Prostate gland (tissue), 2 donors: ENCODE data around the gene GAREM1. TPM values are rescaled to one million over a fixed set of nuclear protein-coding genes. Genes with fewer than 3 reads are reported as not detected.

Source experiments
- DNase-seq: peaks from one replicate; pipeline ENCODE4 v3.0.0-alpha.2; 2019; ENCODE audit warnings: low spot score
- H3K27ac ChIP-seq, 2 donors: fragments of 200-600 bp; sonication (generic); 2 replicates each; pipeline ENCODE4 v1.5.1; 2017 to 2019
- H3K27me3 ChIP-seq: fragments of 200-600 bp; sonication (generic); replicated peaks from 2 replicates; pipeline ENCODE4 v1.5.1; 2019; ENCODE audit not compliant: insufficient read depth
- H3K36me3 ChIP-seq, 2 donors: fragments of 200-600 bp; sonication (generic); 1 replicate in 1 of 2; 2 replicates in 1 of 2; pipeline versions ENCODE4 v1.5.1 to v1.8.1; 2017 to 2019
- H3K4me1 ChIP-seq: fragments of 200-600 bp; sonication (generic); replicated peaks from 2 replicates; pipeline ENCODE4 v1.5.1; 2019
- H3K4me3 ChIP-seq, 2 donors: fragments of 200-600 bp; sonication (generic); 2 replicates each; pipeline ENCODE4 v1.5.1; 2017 to 2019
- H3K9me3 ChIP-seq: fragments of 200-600 bp; sonication (generic); 2 replicates; pipeline ENCODE4 v1.5.1; 2017
- POLR2A ChIP-seq: fragments of 450-650 bp; IDR thresholded peaks from one replicate; pipeline ENCODE4 v1.6.1; 2016; ENCODE audit warnings: antibody characterized with exemption, mild to moderate bottlenecking
- POLR2AphosphoS5 ChIP-seq: sonication (generic); formaldehyde crosslinking; IDR thresholded peaks from one replicate; pipeline ENCODE4 v1.6.1; 2017; ENCODE audit warnings: antibody characterized with exemption
- WGBS: methylation state at CpG from one replicate; pipeline ENCODE4 v1.1.5; 2018; 5-methylcytosine and 5-hydroxymethylcytosine counted together
- intact Hi-C: fragments of 100-400 bp; cut with DNase I; formaldehyde crosslinking; loops from one replicate; pipeline ENCODE4 v1.14.2; 2022
- total RNA-seq, 2 donors: library from RNA; depleted of rRNA; stranded (reverse); fragments of >200 nt; gene quantifications; one replicate each; pipeline ENCODE4 v1.1.0, GENCODE V29; 2016
- TF ChIP-seq, protein P1 (sequence below), 4 experiments: fragments of 200-600 bp in 2 of 4; fragments of 450-650 bp in 2 of 4; sonication (generic) in 2 of 4; IDR thresholded peaks; 1 replicate in 3 of 4; 2 replicates in 1 of 4; pipeline ENCODE4 v1.5.1; 2016 to 2019; ENCODE audit warnings: antibody characterized with exemption in 4 of 4, mild to moderate bottlenecking in 2 of 4, moderate library complexity in 2 of 4

The GAREM1 gene
- total RNA-seq, 2 donors from 2014 or later = 9.5 to 14.9 TPM

GRCh38 chr18:32328974-32329373 lies 141.7 kb downstream of the GAREM1 start:
- WGBS = 96% methylated on average over 4 of the region's 4 CpGs
- Histone ChIP-seq H3K36me3 (no peaks in the 10 kb centered on the region), H3K27me3 (no peaks in the 10 kb centered on the region), H3K4me3 (no peak overlapping the region), H3K4me1 (no peaks in the 10 kb centered on the region), H3K9me3 (no peaks in the 10 kb centered on the region), H3K27ac (no peak overlapping the region)
- TF ChIP-seq, protein P1, sequence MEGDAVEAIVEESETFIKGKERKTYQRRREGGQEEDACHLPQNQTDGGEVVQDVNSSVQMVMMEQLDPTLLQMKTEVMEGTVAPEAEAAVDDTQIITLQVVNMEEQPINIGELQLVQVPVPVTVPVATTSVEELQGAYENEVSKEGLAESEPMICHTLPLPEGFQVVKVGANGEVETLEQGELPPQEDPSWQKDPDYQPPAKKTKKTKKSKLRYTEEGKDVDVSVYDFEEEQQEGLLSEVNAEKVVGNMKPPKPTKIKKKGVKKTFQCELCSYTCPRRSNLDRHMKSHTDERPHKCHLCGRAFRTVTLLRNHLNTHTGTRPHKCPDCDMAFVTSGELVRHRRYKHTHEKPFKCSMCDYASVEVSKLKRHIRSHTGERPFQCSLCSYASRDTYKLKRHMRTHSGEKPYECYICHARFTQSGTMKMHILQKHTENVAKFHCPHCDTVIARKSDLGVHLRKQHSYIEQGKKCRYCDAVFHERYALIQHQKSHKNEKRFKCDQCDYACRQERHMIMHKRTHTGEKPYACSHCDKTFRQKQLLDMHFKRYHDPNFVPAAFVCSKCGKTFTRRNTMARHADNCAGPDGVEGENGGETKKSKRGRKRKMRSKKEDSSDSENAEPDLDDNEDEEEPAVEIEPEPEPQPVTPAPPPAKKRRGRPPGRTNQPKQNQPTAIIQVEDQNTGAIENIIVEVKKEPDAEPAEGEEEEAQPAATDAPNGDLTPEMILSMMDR (IDR thresholded peaks at IDR 0.05) = no peak
- no peak for TF ChIP-seq POLR2A
- no peak for TF ChIP-seq POLR2AphosphoS5
- no peak for DNase-seq
- intact Hi-C loops = no loop called here

GRCh38 chr18:32328379-32328778 lies 142.3 kb downstream of the GAREM1 start:
- TF ChIP-seq POLR2A (no peak), POLR2AphosphoS5 (no peak)
- TF ChIP-seq, protein P1 (IDR thresholded peaks at IDR 0.05) = no peak
- intact Hi-C loops = no loop called here
- Histone ChIP-seq H3K4me1 (no peaks in the 10 kb centered on the region), H3K27ac (no peak overlapping the region), H3K27me3 (no peaks in the 10 kb centered on the region), H3K36me3 (no peaks in the 10 kb centered on the region), H3K9me3 (no peaks in the 10 kb centered on the region), H3K4me3 (no peak overlapping the region)
- 81% methylated on average over 1 of the region's 1 CpG for WGBS
- DNase-seq = no peak

DNA sequence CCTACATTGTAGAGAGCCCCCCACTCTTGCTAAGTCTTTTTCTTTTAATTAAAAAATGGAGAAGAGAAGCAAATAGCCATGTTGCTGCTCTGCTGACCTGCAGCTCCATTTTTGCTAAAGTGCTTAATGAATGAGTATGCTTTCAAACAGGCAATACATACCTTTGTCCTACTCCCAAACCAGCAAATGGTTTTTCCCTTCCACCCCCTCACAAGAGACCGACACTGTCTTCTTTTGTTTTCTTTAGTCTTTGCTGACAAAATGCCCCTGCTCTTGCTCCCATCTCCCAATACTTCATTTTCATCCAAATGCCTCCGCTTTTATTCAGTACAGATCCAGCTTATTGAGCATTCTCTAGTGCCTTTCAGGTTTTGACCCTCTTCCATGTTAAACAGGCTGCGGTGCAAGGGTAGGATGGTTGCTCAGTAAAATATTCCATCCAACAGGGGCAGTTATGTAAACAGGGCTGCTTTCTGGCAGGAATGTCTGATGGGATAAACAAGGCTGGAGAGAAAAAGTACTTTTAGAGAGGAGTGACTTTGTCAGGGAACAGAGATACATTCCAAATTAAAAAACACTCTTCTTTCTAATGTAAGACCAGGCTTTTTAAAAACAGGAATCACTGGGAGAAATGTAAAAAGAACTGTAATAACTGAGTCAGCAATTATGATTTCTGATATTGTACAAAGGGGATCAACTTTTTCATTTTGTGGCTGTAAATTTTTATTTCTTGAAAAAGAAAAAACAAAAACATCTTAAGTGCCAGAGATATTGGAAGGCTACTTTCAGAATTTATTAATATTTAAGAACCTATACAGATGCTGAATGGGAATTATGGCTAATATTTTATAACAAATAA lies 144.0 kb downstream of the GAREM1 start:
- intact Hi-C loops = no loop called here
- DNase-seq = no peak
- Histone ChIP-seq H3K4me1 (no peaks in the 10 kb centered on the region), H3K9me3 (no peaks in the 10 kb centered on the region), H3K36me3 (no peaks in the 10 kb centered on the region), H3K4me3 (no peak overlapping the region), H3K27ac (no peak overlapping the region), H3K27me3 (no peaks in the 10 kb centered on the region)
- TF ChIP-seq POLR2AphosphoS5 (no peak), POLR2A (no peak)
- TF ChIP-seq, protein P1 (IDR thresholded peaks at IDR 0.05) = no peak
- 60% methylated on average over 3 of the region's 3 CpGs for WGBS

GRCh38 chr18:32324181-32324580 lies 146.5 kb downstream of the GAREM1 start:
- intact Hi-C loops = no loop called here
- DNase-seq = no peak

More at GRCh38 chr18:32324181-32324580, 146.5 kb downstream of the GAREM1 start:
- WGBS = 40% methylated on average over 4 of the region's 4 CpGs
- H3K36me3 ChIP-seq = no peaks in the 10 kb centered on the region
- H3K9me3 ChIP-seq = no peaks in the 10 kb centered on the region
- TF ChIP-seq POLR2A (no peak), POLR2AphosphoS5 (no peak)
- TF ChIP-seq, protein P1 (IDR thresholded peaks at IDR 0.05) = no peak
- H3K27me3 ChIP-seq = no peaks in the 10 kb centered on the region
- no peak overlapping the region for H3K27ac ChIP-seq
- no peaks in the 10 kb centered on the region for H3K4me1 ChIP-seq
- H3K4me3 ChIP-seq = no peak overlapping the region
